Breast epithelium (tissue), 4 donors: ENCODE data around the gene CASP5. TPM values are rescaled to one million over a fixed set of nuclear protein-coding genes. Genes with fewer than 3 reads are reported as not detected.

Source experiments
- DNase-seq, 2 donors: peaks; one replicate each; pipeline ENCODE4 v3.0.0-alpha.2; 2019; ENCODE audit warnings: low spot score in 2 of 2
- H3K27ac ChIP-seq, 2 donors: fragments of 200-600 bp; sonication (generic) in 1 of 2; one replicate each; pipeline ENCODE4 v1.5.1; 2016 to 2019; ENCODE audit warnings: mild to moderate bottlenecking in 1 of 2
- H3K27me3 ChIP-seq, 2 donors: fragments of 200-600 bp; sonication (generic) in 1 of 2; one replicate each; pipeline versions ENCODE4 v1.5.1 to v1.6.0; 2017 to 2019; ENCODE audit warnings: control low read depth in 1 of 2, mild to moderate bottlenecking in 1 of 2
- H3K36me3 ChIP-seq: fragments of 200-600 bp; one replicate; pipeline ENCODE4 v1.5.1; 2019
- H3K4me1 ChIP-seq, 2 donors: fragments of 200-600 bp; sonication (generic); one replicate each; pipeline ENCODE4 v1.5.1; 2016 to 2019; ENCODE audit warnings: control low read depth in 1 of 2
- H3K4me3 ChIP-seq, 3 donors: fragments of 200-600 bp; sonication (generic); 1 replicate in 2 of 3; 2 replicates in 1 of 3; pipeline ENCODE4 v1.5.1; 2016 to 2019; ENCODE audit warnings: mild to moderate bottlenecking in 3 of 3, moderate library complexity in 2 of 3
- H3K9me3 ChIP-seq, 2 donors: fragments of 200-600 bp; sonication (generic) in 1 of 2; one replicate each; pipeline ENCODE4 v1.5.1; 2016 to 2019; ENCODE audit warnings: control low read depth in 1 of 2
- POLR2A ChIP-seq: fragments of 450-650 bp; IDR thresholded peaks from one replicate; pipeline ENCODE4 v1.6.1; 2016; ENCODE audit warnings: antibody characterized with exemption, mild to moderate bottlenecking, moderate library complexity
- POLR2AphosphoS5 ChIP-seq, 3 donors: sonication (generic); formaldehyde crosslinking; IDR thresholded peaks; one replicate each; pipeline ENCODE4 v1.6.1; 2017; ENCODE audit warnings: antibody characterized with exemption in 3 of 3
- intact Hi-C: fragments of 100-400 bp; cut with DNase I; formaldehyde crosslinking; loops from one replicate; pipeline ENCODE4 v1.15.1; 2023; ENCODE audit warnings: low total_unique reads
- total RNA-seq, 3 donors: library from RNA; depleted of rRNA; stranded (reverse); fragments of >200 nt; gene quantifications; one replicate each; pipeline ENCODE4 v1.1.0, GENCODE V29; 2016
- TF ChIP-seq, protein P1 (sequence below), 3 donors: fragments of 450-650 bp; IDR thresholded peaks; one replicate each; pipeline ENCODE4 v1.5.1; 2016 to 2017; ENCODE audit warnings: antibody characterized with exemption in 3 of 3, mild to moderate bottlenecking in 3 of 3, moderate library complexity in 3 of 3

The CASP5 gene
- total RNA-seq, 3 donors from 2014 or later: 1.3 TPM; not detected in 2

DNA sequence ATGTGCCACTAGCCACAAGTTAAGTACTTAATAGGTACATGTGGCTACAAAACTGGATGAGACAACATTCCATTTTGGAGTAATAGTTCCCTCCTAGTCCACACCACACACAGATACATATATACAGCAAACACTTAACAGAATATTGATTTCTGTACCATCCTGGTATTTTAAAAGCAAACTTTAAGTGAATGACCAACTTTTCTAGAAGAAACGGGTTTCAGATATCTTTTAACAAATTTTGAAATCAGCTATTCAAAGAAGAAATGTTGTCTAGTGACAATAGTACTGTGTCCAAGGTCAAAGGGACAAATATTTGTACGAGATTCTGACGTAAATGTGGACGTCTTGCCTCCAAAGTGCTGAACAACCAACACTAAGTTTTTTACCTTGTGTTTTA lies 34.5 kb upstream of the CASP5 start:
- Histone ChIP-seq H3K27ac (no peak overlapping the region), H3K36me3 (no peaks in the 10 kb centered on the region), H3K9me3 (no peaks in the 10 kb centered on the region), H3K27me3 (no peaks in the 10 kb centered on the region), H3K4me1 (no peaks in the 10 kb centered on the region), H3K4me3 (no peak overlapping the region)
- no peak for DNase-seq
- no peak for TF ChIP-seq POLR2AphosphoS5 (IDR thresholded peaks at IDR 0.05)
- no peak for TF ChIP-seq POLR2A
- TF ChIP-seq, protein P1, sequence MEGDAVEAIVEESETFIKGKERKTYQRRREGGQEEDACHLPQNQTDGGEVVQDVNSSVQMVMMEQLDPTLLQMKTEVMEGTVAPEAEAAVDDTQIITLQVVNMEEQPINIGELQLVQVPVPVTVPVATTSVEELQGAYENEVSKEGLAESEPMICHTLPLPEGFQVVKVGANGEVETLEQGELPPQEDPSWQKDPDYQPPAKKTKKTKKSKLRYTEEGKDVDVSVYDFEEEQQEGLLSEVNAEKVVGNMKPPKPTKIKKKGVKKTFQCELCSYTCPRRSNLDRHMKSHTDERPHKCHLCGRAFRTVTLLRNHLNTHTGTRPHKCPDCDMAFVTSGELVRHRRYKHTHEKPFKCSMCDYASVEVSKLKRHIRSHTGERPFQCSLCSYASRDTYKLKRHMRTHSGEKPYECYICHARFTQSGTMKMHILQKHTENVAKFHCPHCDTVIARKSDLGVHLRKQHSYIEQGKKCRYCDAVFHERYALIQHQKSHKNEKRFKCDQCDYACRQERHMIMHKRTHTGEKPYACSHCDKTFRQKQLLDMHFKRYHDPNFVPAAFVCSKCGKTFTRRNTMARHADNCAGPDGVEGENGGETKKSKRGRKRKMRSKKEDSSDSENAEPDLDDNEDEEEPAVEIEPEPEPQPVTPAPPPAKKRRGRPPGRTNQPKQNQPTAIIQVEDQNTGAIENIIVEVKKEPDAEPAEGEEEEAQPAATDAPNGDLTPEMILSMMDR (IDR thresholded peaks at IDR 0.05): no peak
- intact Hi-C loops: no loop called here

- no peak for DNase-seq
- no peaks in the 10 kb centered on the region for H3K36me3 ChIP-seq
- H3K4me1 ChIP-seq: no peaks in the 10 kb centered on the region
- no peaks in the 10 kb centered on the region for H3K9me3 ChIP-seq
- intact Hi-C loops: no loop called here
- H3K4me3 ChIP-seq: no peak overlapping the region
- no peak for TF ChIP-seq POLR2AphosphoS5 (IDR thresholded peaks at IDR 0.05)
- TF ChIP-seq, protein P1 (IDR thresholded peaks at IDR 0.05): no peak
- no peak for TF ChIP-seq POLR2A
- no peak overlapping the region for H3K27ac ChIP-seq
- no peaks in the 10 kb centered on the region for H3K27me3 ChIP-seq
These were observed 33.5 kb upstream of the CASP5 start for GRCh38 chr11:105056446-105056845.

DNA sequence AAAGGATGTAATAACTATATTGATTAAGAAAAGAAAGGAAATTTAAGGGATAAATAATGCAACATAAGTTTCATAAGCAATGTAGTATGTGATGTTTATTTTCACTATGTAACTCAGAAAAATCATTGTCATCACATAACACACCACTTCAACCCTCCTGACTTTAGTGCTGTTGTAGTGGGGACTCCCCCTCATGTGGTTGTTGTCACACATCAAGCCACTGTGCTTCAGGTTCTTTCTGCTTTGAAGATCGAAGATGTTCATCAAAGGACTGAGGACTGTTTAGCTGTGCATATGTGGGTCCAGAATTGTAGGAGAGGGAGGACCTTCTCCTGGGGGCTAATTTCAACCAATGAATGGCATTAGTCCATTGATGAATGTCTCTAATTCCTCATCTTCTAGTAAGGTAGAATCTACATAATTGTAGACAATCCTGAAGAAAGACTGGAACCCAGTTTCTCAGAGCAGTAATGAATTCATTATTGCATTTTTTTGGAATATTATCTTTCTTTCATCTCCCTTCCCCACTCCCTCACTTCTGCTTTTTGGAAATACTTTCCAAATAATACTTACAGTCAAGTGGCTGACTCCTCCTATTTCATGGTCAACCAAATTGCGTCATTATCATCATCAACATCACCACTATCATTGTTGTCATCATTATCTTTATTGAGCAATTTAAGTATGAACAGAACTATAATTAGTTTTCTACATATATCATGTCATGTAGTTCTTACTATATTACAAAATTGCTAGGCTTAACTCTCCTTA lies 31.9 kb upstream of the CASP5 start:
- Histone ChIP-seq H3K4me3 (no peak overlapping the region), H3K27ac (no peak overlapping the region), H3K27me3 (no peaks in the 10 kb centered on the region), H3K4me1 (no peaks in the 10 kb centered on the region), H3K9me3 (no peaks in the 10 kb centered on the region), H3K36me3 (no peaks in the 10 kb centered on the region)
- intact Hi-C loops: no loop called here
- DNase-seq: no peak
- TF ChIP-seq POLR2A (no peak), POLR2AphosphoS5 (IDR thresholded peaks at IDR 0.05) (no peak)
- TF ChIP-seq, protein P1 (IDR thresholded peaks at IDR 0.05): no peak

DNA sequence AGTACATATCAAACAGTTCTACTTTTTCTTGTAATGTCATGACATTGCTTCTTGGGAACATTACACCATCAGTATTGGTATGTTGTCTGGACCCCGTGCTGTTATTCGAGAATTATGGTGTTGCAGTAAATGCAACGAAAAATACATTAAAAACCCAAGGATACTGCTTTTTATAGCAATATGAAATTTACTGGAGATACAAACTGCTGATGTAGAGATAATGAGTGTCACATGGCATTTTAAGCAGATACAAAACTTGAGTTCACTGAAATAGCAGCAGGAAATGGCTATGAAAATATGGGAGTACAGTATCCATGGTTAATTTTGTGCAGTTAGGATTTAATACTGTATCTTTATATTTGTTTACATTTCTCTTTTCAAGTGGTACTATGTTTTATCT lies 29.5 kb upstream of the CASP5 start:
- H3K4me3 ChIP-seq: no peak overlapping the region
- H3K9me3 ChIP-seq: no peaks in the 10 kb centered on the region
- TF ChIP-seq, protein P1 (IDR thresholded peaks at IDR 0.05): no peak
- TF ChIP-seq POLR2A: no peak
- TF ChIP-seq POLR2AphosphoS5 (IDR thresholded peaks at IDR 0.05): no peak

GRCh38 chr11:105051559-105051958 lies 28.6 kb upstream of the CASP5 start:
- Histone ChIP-seq H3K36me3 (no peaks in the 10 kb centered on the region), H3K27ac (no peak overlapping the region), H3K9me3 (no peaks in the 10 kb centered on the region), H3K27me3 (no peaks in the 10 kb centered on the region), H3K4me3 (no peak overlapping the region), H3K4me1 (peaks cover 0 to 4% of the 10 kb centered on the region in 2 donors)
- intact Hi-C loops: no loop called here
- TF ChIP-seq POLR2AphosphoS5 (IDR thresholded peaks at IDR 0.05): no peak
- no peak for TF ChIP-seq POLR2A
- TF ChIP-seq, protein P1 (IDR thresholded peaks at IDR 0.05): no peak
- no peak for DNase-seq

More for the DNA sequence above, 29.5 kb upstream of the CASP5 start:
- intact Hi-C loops: no loop called here
- H3K27me3 ChIP-seq: no peaks in the 10 kb centered on the region
- peaks cover 0 to 4% of the 10 kb centered on the region in 2 donors for H3K4me1 ChIP-seq
- DNase-seq: no peak
- no peak overlapping the region for H3K27ac ChIP-seq
- no peaks in the 10 kb centered on the region for H3K36me3 ChIP-seq
